ENCODE data around the gene SIAH1.
"Not testable (repeated sequence)": the region's sequence is repeated elsewhere in the genome, so short reads cannot be mapped to it uniquely, and the experiment has no call there.

The SIAH1 gene

DNA sequence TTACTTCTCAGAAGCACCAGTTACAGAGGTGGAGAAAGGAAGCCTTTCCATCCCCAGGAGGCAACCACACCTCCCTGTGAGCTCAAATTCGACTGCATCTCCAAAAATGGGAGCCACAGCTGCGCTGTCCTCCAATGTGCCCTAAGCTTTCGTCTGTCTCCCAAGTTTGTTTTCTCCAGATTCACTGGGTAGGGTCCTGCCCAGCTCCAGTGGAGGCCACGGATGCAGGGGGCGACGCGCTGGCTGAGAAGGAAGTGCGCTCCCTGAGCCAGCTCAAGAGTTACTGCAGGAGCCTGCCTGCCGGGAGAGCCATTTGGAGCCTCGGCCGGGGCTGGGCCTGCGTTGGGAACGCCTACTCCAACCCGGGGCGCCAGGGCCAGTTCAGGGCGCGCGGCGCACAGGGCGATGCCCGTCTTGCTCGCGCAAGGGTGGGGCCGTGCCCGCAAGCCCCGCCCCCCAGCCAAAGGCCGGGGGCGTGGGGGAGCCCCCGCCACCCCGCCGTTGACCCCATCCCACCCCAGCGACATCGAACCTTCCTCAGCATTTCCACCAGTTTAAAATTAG lies 19.5 kb downstream of the SIAH1 start:
- peak; percentile 53 for DNase-seq

DNA sequence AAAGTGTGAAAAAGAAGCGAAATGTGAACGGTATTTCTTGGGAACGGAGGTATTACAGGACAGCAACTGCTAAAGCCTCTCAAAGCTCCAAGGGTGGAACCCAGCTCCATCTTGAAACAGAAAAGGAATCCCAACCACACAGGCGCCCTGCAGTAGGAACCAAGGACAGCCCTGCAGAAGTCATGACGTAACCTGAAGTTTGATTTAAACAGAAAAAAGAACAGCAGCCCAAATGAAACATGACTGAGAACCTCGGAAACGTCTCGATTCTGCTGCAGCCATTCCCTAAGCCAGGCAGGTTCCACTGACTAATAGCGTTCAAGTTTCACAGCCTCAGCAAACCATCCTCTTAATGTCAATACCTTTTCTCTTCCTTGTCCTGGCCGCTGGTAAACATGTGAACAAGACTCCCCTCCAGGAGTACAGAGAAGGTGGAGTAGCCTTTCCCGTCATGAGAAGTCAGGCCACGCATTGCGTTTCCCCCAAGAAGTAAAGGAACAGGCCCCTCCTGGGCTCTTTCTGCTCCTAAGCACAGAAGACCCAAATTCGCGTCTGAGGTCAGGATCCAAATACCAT lies 20.1 kb downstream of the SIAH1 start:
- DNase-seq: no peak

DNA sequence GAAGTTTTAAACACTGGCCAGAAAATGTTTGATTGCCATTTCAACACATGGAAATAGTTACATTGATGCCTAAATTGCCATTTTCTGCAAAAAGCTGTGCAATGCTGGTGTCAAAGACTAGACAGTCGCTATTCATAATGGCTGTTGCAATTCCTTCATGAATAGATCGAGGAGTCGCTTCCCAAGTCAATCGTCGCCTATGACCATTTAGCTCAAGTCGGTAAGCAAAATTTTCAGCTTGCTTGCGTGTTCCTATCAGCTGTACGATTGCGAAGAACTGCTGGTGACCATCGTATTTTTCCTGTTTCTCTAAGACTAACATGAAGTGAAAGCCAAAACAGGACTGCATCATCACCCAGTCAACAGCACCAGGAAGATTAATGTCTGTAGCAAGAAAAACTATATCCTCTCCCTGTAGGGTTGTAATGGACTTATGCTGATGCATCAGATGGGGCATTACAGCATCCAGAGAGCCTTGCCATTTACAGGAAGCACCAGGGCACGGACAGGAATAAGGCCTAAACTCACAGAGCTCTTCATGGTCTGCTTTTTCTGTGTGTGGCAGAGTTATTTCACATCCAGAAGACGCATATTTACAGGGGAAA lies 23.6 kb downstream of the SIAH1 start:
- DNase-seq: no peak

DNA sequence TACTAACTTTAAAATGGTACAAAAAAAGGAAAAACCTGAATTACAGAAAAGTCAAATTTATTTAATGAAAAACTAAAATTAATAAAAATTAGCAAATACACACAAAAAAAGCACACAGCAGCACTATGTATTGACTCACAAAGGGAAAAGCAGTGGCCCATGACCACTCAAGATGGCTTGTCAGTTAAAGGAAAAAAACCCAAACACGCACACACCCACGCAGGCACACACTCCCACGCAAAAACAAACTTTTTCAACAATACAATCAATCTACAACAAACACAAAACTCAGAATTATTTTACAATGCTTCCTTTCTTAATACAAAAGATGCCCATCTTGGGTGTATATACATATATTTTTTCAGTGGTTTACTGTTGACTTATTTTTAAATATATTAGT lies 24.2 kb downstream of the SIAH1 start:
- DNase-seq: no peak

DNA sequence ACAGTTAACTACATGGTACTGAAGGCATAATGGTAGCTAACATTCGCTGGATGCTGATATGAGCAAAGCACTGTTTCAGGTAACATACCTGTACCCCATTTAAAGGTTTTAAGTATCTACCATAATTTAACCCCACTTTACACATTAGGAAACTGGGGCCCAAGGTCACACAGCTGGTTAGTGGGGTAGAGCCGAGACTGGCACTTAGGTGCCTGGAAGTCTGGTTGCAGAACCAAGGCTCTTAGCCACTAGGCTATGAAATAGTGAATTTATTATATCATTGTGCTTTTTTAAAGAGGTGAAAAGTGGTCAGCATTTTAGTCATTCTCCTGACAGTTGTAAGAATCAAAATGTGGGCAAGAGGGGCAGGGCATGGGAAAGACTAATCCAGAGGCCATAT lies 25.2 kb downstream of the SIAH1 start:
- no peak for DNase-seq

DNA sequence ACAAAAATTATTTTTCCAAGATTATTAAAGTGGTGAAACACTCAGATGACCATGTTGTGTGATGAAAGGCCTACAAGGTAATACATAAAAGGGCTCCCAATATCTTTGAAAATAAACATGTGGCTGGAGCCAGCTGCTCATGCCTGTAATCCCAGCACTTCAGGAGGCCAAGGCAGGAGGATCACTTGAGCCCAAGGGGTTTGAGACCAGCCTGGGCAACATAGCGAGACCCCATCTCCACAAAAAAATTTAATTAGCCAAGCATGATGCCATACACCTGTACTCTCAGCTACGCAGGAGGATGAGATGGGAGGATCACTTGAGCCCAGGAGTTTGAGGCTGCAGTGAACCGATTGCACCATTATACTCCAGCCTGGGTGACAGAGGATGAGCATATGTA lies 26.8 kb downstream of the SIAH1 start:
- DNase-seq: no peak

DNA sequence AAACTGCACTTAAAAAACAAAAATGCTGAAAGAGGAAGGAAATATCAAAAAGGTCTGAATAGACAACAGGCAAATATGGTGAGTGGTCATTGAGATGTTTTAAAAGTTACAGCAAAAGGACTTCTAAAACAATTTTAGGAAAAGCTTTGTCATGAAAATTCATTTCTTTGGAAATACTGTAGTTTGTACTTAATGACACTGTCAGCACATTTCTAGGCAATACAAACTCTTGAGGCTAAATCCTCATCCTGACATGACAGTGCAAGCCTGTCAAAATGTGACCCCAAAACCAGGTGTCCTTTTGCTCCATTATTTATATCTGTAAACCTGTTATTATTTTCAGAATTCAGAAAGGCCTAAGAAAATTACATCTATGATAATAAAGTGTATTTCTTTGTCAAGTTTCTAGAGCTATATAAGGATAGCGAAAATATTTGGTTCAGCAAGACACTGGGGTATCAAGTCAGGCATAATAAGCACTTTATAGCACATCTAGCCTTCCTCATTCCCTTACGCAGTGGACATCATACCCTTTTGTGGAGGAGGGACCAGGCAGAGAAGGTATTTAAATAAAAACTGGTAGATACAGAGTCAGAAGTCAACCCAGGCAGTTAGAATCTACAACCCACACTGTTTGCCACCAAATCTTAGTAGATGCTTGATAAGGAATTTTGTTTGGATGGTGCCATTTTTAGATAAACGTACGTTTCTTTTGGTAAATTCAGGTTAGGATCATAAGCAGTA lies 28.4 kb downstream of the SIAH1 start:
- no peak for DNase-seq

DNA sequence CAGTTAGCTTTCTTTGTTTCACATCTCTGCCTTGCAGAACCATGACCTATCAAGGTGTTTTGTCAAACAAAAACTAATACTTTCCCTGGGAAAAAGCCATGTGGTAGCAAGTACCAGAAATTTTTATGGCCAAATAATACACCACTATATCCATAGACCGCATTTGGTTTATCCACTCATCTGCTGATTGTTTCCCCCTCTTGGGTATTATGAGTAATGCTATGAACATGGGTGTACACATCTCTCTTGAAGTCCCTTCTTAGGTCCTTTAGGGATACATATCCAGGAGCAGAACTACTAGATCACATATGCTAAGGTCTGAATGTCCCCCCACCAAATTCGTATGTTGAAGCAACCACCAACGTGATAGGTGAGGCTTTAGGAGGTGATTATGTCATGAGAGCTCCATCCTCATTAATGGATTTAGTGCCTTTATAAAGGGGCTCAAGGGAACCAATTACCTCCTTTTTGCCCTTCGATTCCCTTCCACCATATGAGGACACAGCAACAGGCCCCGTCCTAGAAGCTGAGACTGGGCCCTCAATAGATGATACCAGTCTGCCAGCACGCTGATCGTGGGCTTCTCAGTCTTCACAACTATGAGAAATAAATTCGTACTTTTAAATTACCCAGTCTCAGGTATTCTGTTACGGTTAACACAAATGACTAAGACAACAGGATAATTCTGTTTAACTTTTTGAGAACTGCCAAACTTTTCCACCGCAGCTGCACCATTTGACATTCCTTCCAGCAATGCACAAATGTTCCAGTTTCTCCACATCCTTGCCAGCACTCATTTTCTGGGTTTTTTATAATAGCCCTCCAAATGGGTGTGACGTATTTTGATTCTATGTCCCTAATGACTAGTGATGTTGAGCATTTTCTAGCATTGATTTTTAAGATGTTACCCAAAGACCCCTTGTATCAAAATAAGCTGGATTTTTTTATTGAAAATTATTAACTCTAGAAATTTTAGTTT lies 30.0 kb downstream of the SIAH1 start:
- no peak for DNase-seq

DNA sequence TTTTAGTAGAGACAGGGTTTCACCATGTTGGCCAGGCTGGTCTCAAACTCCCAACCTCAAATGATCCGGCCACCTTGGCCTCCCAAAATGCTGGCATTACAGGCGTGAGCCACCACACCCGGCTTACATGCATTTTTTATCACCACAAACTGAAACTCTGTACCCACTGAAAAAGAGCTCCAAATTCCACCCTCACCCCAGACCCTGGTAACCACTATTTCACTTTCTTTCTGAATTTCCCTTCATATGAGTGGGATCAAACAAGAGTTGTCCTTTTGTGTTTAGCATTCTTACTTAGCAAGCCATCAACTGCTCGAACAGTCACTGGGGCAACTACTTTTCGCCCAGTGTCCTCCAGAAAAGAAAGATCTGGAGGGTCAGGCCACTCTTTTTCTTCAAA lies 30.8 kb downstream of the SIAH1 start:
- DNase-seq: not testable (repeated sequence)

DNA sequence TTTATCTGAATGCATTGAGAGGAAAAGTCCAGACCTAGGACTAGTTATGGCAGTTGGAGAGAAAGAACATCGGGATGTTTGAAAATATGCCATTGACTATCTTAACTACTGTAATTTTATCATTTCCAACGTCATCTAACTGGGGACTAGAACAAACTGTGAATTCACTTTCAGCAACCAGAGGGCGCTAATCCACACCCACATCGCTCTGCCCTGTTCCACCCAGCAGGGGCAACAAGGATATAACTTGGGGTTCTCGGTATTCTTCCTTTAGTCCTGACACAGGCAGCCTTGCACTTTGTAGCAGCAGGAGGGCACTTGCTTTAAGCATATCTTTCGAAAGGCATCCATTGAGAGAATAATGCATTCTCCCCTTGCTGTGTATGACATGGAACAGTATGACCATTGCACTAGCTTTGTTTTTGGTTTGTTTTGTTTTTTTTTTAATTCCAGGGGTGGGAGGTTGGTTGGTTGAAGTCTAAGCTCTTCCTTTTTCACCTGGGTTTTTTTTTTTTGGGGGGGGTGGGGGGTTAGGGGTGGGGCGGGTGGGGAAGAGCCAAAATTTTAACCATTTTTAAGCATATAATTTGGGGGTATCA lies 31.5 kb downstream of the SIAH1 start:
- peak; percentile 56 for DNase-seq

DNA sequence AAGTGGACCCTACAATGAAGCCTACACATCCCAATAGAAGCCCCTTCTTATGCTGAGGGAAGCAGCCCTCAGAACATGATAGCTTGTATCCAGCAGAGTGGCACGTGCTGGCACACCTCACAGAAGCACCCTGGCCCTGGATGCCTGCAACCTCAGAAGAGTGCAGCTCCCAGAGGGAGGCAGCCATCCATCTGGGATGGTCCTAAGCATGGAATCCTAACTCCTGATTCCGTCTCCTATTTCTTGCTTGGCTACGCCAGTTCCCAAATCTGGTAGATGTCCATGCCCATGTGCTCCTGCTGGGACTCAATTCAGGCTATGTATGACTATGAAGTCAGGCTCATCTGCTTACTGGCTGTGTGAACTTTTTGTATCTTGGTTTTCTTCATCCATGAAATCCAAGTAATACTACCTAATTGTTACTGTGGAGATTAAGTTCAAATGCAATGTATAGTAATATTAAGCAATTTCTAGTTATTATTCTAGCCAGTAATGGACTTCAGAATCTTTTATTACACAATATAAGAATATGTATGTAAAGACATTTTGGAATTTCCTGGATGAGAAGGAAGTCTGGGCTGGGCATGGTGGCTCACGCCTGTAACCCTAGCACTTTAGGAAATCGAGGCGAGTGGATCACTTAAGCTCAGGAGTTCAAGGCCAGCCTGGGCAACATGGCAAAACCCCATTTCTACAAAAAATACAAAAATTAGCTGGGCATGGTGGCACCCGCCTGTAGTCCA lies 32.4 kb downstream of the SIAH1 start:
- no peak for DNase-seq

DNA sequence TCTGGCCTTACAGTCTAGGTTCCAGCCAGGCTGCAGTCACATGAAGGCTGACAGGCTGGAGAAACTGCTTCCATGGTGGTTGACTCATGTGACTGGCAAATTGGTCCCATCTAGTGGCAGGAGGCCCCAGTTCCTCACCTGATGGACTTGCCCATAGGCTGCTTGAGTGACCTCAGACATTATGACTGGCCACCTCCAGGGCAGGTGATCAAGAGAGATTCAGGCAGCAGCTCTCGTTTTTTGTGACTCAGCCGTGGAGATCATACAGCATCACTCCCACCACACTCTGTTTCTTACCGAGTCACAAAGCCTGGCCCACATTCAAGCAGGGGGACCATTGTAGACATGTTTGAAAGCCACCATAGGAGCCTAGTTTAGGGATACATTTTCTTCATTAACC lies 34.5 kb downstream of the SIAH1 start:
- no peak for DNase-seq

DNA sequence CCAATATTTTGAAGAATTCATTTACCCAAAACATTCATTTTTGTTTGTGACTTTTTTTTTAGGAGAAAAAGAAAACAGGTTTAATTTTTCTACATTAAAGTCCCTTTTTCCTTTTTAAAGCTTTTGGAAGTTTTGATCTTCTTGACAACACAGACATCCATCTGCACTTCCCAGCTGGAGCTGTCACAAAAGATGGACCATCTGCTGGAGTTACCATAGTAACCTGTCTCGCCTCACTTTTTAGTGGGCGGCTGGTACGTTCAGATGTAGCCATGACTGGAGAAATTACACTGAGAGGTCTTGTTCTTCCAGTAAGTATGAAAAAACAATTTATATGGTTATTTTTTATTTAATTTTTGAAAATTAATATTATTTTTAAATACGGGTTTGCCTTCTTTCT lies 37.2 kb downstream of the SIAH1 start:
- no peak for DNase-seq

DNA sequence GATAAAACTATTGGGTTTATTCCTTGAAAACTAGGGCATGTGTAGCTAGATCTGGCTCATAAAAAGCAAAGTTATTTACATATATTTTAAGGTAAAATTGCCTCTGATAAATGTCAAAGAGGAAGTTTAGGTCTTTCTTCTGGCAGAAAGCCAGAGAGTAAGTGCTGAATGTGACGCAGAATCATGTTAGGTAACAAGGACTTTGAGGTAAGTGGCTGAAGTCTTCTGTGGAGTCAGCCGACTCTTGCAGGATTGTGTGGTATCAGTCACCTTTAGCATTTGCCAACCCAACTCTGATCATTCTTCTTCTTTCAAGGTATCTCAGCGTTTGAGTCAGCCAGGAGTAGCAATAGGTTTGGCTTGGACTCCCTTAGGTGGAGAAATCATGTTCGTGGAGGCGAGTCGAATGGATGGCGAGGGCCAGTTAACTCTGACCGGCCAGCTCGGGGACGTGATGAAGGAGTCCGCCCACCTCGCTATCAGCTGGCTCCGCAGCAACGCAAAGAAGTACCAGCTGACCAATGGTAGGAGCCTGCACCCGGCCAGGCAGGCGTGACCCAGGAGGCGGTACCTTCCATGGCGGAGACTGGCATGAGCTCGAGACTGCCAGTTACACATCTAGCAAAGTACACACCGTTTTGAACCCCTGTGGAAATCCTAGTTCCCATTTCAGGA lies 37.9 kb downstream of the SIAH1 start:
- no peak for DNase-seq

DNA sequence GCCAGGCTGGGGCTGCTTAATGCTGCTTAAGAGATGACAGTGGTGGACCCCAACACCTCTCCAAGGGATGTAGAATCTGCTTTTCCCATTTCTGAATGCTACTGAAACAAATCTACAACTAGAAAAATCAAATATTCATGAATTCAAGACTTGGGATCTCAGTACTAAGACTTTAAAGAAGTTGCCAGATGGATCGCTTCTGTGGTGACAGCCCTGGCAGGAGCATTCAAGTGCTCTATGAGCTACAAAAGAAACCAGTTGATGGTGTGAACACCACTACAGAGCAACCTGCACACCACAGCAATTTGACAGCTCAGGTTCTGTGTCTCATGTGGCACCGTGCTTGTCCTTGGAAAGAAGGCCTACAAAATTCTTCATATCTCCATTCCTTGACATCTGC lies 42.6 kb downstream of the SIAH1 start:
- no peak for DNase-seq

DNA sequence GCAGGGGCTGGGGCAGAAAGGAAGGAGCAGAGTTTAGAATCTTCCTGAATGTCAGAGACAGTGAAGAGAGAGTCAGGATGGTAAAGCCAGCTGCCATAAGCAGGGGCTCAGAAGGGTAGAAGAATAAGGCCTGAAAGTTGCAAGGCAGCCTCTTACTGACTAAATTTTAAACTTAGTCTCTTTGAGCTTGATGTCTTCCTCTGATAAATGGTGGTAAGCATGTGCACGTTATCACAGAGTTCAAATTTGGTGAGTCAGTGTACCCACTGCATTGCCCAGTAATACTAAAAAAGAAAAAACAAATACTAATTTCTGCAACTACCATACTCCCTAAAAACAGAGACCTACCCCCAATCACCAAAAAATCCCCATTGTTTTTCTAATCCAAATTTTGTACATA lies 45.2 kb downstream of the SIAH1 start:
- DNase-seq: no peak

DNA sequence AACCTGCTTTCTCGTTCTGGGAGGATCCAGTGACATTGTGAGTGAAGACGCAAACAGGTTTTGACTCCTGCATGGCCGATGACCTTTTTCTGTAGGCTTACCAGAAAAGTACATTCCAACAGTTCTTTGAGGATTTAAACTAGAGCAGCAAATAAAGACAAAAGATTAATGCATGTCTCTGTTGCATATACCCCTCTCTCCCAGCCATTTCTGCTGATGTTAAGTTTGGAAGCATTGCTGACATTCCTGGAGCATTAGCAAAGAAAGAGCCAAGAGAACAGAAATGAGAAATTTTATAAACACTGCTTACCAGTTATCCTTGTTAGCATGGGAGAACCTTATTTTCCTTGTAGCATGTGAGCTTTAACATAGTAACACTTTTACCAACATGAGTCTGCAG lies 49.3 kb downstream of the SIAH1 start:
- DNase-seq: no peak

DNA sequence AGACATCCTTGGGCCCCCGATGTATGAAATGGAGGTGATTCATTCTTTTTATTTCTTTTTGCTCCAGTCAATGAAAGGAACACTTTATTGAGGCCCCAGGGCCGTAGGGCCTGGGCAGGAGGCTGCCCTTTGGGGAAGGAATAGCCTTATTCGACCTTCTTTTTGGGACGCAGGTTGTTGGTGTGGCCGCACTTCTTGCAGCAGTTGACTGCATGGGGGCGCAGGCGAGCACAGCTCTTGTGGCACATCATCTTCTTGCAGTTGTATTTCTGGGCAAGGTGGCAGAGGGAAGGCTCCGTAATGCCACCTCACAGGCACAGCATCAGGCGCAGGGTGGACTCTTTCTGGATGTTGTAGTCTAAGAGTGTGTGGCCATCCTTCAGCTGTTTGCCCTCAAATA lies 50.9 kb downstream of the SIAH1 start:
- no peak for DNase-seq

DNA sequence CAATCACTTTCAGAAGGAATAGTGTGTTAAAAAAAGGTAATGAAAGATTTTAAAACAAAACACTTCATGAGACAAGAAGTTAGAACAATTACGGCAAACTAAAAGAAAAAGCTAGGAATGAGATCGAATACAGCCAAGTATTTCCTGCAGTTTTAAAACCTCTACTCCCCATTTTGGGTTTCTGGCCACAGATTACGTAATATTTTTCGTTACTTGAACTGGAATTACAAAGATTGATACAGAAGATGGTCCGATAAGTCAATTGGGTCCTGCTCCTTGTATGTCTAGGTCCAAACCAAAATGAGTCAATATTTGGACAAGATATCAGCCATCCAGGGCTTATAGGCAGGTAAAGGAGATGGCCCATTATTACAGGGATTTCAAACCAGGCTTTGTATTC lies 52.2 kb downstream of the SIAH1 start:
- DNase-seq: no peak

DNA sequence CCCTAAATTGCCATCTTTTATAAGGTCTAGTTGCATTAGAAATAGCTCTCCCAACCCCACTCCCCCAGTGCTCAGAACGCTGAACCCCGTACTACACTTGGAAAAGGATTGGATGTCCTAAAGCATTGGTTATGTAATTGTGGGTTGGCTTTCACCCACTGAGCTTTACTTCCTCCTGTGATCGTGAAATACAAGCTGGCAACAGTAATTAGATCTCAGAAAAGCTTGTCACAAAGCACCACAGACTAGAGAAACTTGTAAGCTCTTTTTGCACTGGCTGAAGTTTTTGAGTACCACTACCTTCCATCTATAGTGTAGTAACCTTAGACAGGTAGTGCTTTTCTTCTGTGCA lies 54.4 kb downstream of the SIAH1 start:
- no peak for DNase-seq

DNA sequence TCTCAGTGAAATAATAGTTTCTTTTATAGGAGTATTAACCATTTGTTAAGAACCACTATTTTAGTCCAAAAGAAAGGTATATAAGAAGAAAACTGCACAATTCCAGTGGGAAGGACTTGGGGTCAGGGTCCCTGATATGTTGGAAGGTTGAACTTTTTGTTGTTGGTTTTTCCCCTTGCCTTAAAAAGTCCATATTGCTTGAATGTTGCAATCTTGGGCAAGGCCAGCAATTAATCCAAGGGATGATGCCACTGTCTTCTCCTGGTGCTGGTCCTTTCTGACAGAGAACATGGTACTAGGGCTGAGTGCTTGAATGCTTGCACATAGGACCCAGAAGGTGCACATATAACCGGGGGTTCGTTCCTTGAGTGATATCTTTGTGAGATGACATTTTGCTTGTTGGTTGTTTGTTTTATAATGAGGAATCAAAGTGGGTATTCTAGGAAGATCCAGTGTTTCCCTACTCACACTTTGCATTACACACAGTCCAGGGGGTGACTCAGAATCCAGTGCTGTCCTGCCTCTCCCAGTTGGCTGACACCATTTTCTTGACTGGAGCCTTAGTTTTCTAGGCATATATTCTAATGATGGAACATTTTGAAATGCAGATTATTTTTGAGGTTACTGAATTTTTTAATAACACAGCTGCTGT lies 54.9 kb downstream of the SIAH1 start:
- no peak for DNase-seq

Data from effector CD4-positive, alpha-beta T cell (primary cell).